Erythroblast (primary cell): ENCODE measurements around the gene SORL1.

ENCODE experiments used
- DNase-seq, 2 experiments: peaks; one replicate each; lab custom pipeline; 2025; lab: John Stamatoyannopoulos, UW
- GATA1 ChIP-seq: IDR thresholded peaks from 2 replicates; pipeline ENCODE4 v1.6.1; 2011; ENCODE audit warnings: low read depth, mild to moderate bottlenecking, control low read depth, low read length, moderate library complexity
- POLR2A ChIP-seq: IDR thresholded peaks from 2 replicates; pipeline ENCODE4 v1.6.1; 2011; ENCODE audit warnings: mild to moderate bottlenecking, low read length

Gene SORL1

GRCh38 chr11:121525376-121525775 is 73.3 kb downstream of the SORL1 start:
- DNase-seq = no peak
- TF ChIP-seq GATA1 = no peak
- TF ChIP-seq POLR2A = no peak

GRCh38 chr11:121530257-121530656 is 78.1 kb downstream of the SORL1 start:
- TF ChIP-seq GATA1 = no peak
- no peak for TF ChIP-seq POLR2A
- no peak for DNase-seq

- TF ChIP-seq POLR2A (no peak), GATA1 (no peak)
- DNase-seq = no peak
Measured at GRCh38 chr11:121533601-121534000, 81.5 kb downstream of the SORL1 start.

- no peak for DNase-seq
- TF ChIP-seq GATA1 (no peak), POLR2A (no peak)
Measured at GRCh38 chr11:121534131-121535093, 82.3 kb downstream of the SORL1 start.

- no peak for DNase-seq
- TF ChIP-seq GATA1 (no peak), POLR2A (no peak)
Measured at GRCh38 chr11:121535129-121535796, 83.1 kb downstream of the SORL1 start.

- DNase-seq = no peak
- TF ChIP-seq POLR2A (no peak), GATA1 (no peak)
Measured at GRCh38 chr11:121536126-121536525, 84.0 kb downstream of the SORL1 start.

- DNase-seq = no peak
- TF ChIP-seq POLR2A (no peak), GATA1 (no peak)
Measured at GRCh38 chr11:121538054-121538453, 85.9 kb downstream of the SORL1 start.

GRCh38 chr11:121539000-121539399 is 86.9 kb downstream of the SORL1 start:
- TF ChIP-seq POLR2A = no peak
- TF ChIP-seq GATA1 = no peak
- no peak for DNase-seq

- TF ChIP-seq POLR2A (no peak), GATA1 (no peak)
- no peak for DNase-seq
Measured at GRCh38 chr11:121540627-121541026, 88.5 kb downstream of the SORL1 start.

GRCh38 chr11:121543836-121544380 is 91.8 kb downstream of the SORL1 start:
- TF ChIP-seq GATA1 = no peak
- no peak for TF ChIP-seq POLR2A
- DNase-seq = no peak

- no peak for DNase-seq
- TF ChIP-seq GATA1 (no peak), POLR2A (no peak)
Measured at GRCh38 chr11:121544956-121545355, 92.8 kb downstream of the SORL1 start.

- TF ChIP-seq POLR2A (no peak), GATA1 (no peak)
- no peak for DNase-seq
Measured at GRCh38 chr11:121547574-121547973, 95.5 kb downstream of the SORL1 start.

- TF ChIP-seq GATA1 (no peak), POLR2A (no peak)
Measured at GRCh38 chr11:121550247-121551030, 98.3 kb downstream of the SORL1 start.

GRCh38 chr11:121551463-121551862 is 99.3 kb downstream of the SORL1 start:
- no peak for DNase-seq
- no peak for TF ChIP-seq GATA1
- TF ChIP-seq POLR2A = no peak

More at GRCh38 chr11:121550247-121551030, 98.3 kb downstream of the SORL1 start:
- no peak for DNase-seq
